ENCODE measurements around the gene RGS3. TPM values are rescaled to one million over a fixed set of nuclear protein-coding genes. Genes with fewer than 3 reads are reported as not detected.

RGS3 gene
- polyA plus RNA-seq, 1 of the 3 experiments (the other 2 are of a cell fraction), result 50.6 TPM

GRCh38 chr9:113601656-113602055 is 138.1 kb downstream of the RGS3 start:
- TF ChIP-seq, protein P1, sequence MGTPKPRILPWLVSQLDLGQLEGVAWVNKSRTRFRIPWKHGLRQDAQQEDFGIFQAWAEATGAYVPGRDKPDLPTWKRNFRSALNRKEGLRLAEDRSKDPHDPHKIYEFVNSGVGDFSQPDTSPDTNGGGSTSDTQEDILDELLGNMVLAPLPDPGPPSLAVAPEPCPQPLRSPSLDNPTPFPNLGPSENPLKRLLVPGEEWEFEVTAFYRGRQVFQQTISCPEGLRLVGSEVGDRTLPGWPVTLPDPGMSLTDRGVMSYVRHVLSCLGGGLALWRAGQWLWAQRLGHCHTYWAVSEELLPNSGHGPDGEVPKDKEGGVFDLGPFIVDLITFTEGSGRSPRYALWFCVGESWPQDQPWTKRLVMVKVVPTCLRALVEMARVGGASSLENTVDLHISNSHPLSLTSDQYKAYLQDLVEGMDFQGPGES (IDR thresholded peaks at IDR 0.05; ENCODE audit: low read depth, low read length), result no peak
- TF ChIP-seq, protein P2, sequence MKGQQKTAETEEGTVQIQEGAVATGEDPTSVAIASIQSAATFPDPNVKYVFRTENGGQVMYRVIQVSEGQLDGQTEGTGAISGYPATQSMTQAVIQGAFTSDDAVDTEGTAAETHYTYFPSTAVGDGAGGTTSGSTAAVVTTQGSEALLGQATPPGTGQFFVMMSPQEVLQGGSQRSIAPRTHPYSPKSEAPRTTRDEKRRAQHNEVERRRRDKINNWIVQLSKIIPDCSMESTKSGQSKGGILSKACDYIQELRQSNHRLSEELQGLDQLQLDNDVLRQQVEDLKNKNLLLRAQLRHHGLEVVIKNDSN (IDR thresholded peaks at IDR 0.05; ENCODE audit: borderline replicate concordance, low read depth), result no peak
- no peak for TF ChIP-seq TCF12 (IDR thresholded peaks at IDR 0.05)
- Histone ChIP-seq H3K9me2 (no peaks in the 10 kb centered on the region), H2AFZ (ENCODE audit: low read depth) (no peak overlapping the region), H3K9ac (no peak overlapping the region), H3K27me3 (ENCODE audit: insufficient read depth) (no peaks in the 10 kb centered on the region), H3K4me2 (no peak overlapping the region), H3K79me2 (ENCODE audit: insufficient read depth) (peaks cover 18% of the 10 kb centered on the region), H3K36me3 (replicated peaks in 1 of 2; ENCODE audit: control insufficient read depth in 1 of 2, insufficient read depth in 2 of 2, low read length in 1 of 2) (peaks cover 4 to 14% of the 10 kb centered on the region in 2 experiments), H3F3A (replicated peaks; ENCODE audit: insufficient read depth) (peaks cover 24% of the 10 kb centered on the region), H3K9me3 (no peaks in the 10 kb centered on the region), H3K4me1 (ENCODE audit: control insufficient read depth in 1 of 2, insufficient read depth in 2 of 2, low read depth in 1 of 2, low read length in 1 of 2) (peaks cover 23 to 49% of the 10 kb centered on the region in 2 experiments; a peak in 3 of 4 replicates), H4K20me1 (ENCODE audit: insufficient read depth) (peaks cover 9% of the 10 kb centered on the region; the same call in 1 of the 2 replicates), H3K4me3 (ENCODE audit: low read depth in 2 of 2, low read length in 1 of 2) (no peak overlapping the region), H3K27ac (ENCODE audit: low read depth in 2 of 2, low read length in 1 of 2) (no peak overlapping the region; a peak in 1 of 4 replicates)
- CTCF ChIA-PET, result interaction anchor here (0.6 to 44.7 kb wide), 8 partner anchors 9 to 156 kb away, joined by 3 to 1335 read pairs (median 4); no protein-coding TSS in a partner anchor
- POLR2A ChIA-PET, result interaction anchor here (2.9 kb wide), 1 partner anchor 7 kb away, joined by 13 read pairs; no protein-coding TSS in a partner anchor
- 88% methylated on average over 4 of the region's 5 CpGs for WGBS (ENCODE audit: low lambda C conversion rate)
- no peak for DNase-seq

DNA sequence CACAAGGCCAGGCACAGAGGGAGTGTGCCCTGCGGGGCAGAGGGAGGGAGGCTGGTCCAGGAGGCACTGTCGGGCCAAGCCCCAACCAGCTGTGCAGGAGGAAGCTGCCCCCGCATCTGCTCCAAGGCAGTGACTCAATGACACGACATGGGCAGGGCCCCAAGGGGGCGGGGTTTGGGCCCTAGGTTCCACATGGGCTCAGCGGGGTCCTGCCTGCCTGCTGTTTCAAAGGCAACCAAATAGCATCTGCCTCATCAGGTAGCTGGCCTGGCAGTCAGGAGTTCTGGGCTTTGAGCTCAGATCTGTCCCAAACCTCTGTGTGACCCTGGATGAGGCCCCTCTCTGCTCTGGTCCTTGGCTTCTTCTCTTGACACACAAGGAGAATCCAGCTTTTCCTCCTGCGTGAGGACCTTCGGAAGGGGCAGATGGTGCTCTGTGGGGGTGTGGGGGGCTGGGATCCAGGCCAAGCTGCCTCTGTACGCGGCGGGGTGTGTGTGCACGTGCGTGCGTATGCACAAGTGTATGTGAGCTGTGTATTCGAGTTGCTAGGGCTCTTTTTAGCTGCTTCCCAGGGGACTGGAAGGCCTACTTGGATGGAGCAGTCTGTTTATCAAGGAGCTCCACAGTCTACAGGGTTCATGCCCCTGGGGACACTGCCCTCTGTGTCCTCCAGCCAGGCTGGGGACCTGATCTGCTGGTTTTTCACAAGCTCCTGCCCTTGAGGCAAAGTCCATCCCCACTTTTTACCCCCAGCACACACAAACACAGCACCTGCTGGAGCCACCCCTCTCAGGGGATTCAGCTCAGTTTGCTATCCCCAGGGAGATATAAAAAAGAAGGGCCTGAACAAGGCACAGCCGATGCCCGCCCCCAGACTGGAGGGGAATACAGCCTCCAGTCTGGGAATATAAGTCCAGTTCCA is 138.9 kb downstream of the RGS3 start:
- no peak for TF ChIP-seq GATA2 (CRISPR knock-in tag; IDR thresholded peaks at IDR 0.05)
- TF ChIP-seq, protein P3, sequence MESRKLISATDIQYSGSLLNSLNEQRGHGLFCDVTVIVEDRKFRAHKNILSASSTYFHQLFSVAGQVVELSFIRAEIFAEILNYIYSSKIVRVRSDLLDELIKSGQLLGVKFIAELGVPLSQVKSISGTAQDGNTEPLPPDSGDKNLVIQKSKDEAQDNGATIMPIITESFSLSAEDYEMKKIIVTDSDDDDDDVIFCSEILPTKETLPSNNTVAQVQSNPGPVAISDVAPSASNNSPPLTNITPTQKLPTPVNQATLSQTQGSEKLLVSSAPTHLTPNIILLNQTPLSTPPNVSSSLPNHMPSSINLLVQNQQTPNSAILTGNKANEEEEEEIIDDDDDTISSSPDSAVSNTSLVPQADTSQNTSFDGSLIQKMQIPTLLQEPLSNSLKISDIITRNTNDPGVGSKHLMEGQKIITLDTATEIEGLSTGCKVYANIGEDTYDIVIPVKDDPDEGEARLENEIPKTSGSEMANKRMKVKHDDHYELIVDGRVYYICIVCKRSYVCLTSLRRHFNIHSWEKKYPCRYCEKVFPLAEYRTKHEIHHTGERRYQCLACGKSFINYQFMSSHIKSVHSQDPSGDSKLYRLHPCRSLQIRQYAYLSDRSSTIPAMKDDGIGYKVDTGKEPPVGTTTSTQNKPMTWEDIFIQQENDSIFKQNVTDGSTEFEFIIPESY (IDR thresholded peaks at IDR 0.05; ENCODE audit: borderline replicate concordance, low read depth), result no peak
- no peak for TF ChIP-seq FOXJ3 (CRISPR knock-in tag; IDR thresholded peaks at IDR 0.05)
- 0 out of 2 replicates have a peak, but pooled peaks have one; percentile 33 for TF ChIP-seq TCF12 (IDR thresholded peaks at IDR 0.05)
- TF ChIP-seq FOSL2 (IDR thresholded peaks at IDR 0.05; ENCODE audit: borderline replicate concordance, low read depth), result peak; percentile 11; the same call in 1 of the 2 replicates
- TF ChIP-seq PBX3 (IDR thresholded peaks at IDR 0.05), result 0 out of 2 replicates have a peak, but pooled peaks have one; percentile 14
- TF ChIP-seq MEF2A (IDR thresholded peaks at IDR 0.05; ENCODE audit: borderline replicate concordance, low read depth), result no peak
- H2AFZ ChIP-seq (ENCODE audit: low read depth), result 0 out of 2 replicates have a peak overlapping the region, but pooled peaks have one; percentile 23
- no peak overlapping the region for H3K4me3 ChIP-seq (ENCODE audit: low read depth in 2 of 2, low read length in 1 of 2)
- H3K9me2 ChIP-seq, result no peaks in the 10 kb centered on the region
- peaks cover 2% of the 10 kb centered on the region; the same call in 1 of the 2 replicates for H4K20me1 ChIP-seq (ENCODE audit: insufficient read depth)
- H3K9me3 ChIP-seq, result no peaks in the 10 kb centered on the region
- no peak overlapping the region for H3K9ac ChIP-seq
- CTCF ChIA-PET, result interaction anchor here (0.6 to 44.7 kb wide), 9 partner anchors 10 to 157 kb away, joined by 3 to 1335 read pairs (median 4); no protein-coding TSS in a partner anchor
- H3F3A ChIP-seq (replicated peaks; ENCODE audit: insufficient read depth), result peaks cover 19% of the 10 kb centered on the region
- H3K79me2 ChIP-seq (ENCODE audit: insufficient read depth), result peaks cover 10% of the 10 kb centered on the region
- no peaks in the 10 kb centered on the region for H3K27me3 ChIP-seq (ENCODE audit: insufficient read depth)
- H3K27ac ChIP-seq (ENCODE audit: low read depth in 2 of 2, low read length in 1 of 2), result peak overlapping the region in 1 of 2 experiments; percentile 24; a peak in 2 of 4 replicates
- 43% methylated on average over 8 of the region's 17 CpGs for WGBS (ENCODE audit: low lambda C conversion rate)
- H3K36me3 ChIP-seq (replicated peaks in 1 of 2; ENCODE audit: control insufficient read depth in 1 of 2, insufficient read depth in 2 of 2, low read length in 1 of 2), result peaks cover 1 to 7% of the 10 kb centered on the region in 2 experiments
- POLR2A ChIA-PET, result interaction anchor here (2.9 kb wide), 1 partner anchor 8 kb away, joined by 13 read pairs; no protein-coding TSS in a partner anchor
- H3K4me1 ChIP-seq (ENCODE audit: control insufficient read depth in 1 of 2, insufficient read depth in 2 of 2, low read depth in 1 of 2, low read length in 1 of 2), result peaks cover 21 to 41% of the 10 kb centered on the region in 2 experiments; a peak in 3 of 4 replicates
- H3K4me2 ChIP-seq, result no peak overlapping the region
- peak; percentile 57 for DNase-seq
